Keratinocyte (primary cell): ENCODE measurements around the gene WNT7B. TPM values are rescaled to one million over a fixed set of nuclear protein-coding genes. Genes with fewer than 3 reads are reported as not detected.

Experiments
- DNase-seq: peaks from one replicate; pipeline ENCODE4 v3.0.0-alpha.2; 2011; ENCODE audit warnings: low read depth, missing footprints, low spot score
- FAIRE-seq: peaks from 2 replicates; lab custom pipeline; 2011; peaks lifted over from hg19 to GRCh38; lab: Jason Lieb, UNC
- H2AFZ ChIP-seq: 2 replicates; pipeline ENCODE4 v1.6.0; 2012; ENCODE audit warnings: low read length, control low read depth, inconsistent platforms; ENCODE audit not compliant: control insufficient read depth
- H3K27ac ChIP-seq: 2 replicates; pipeline ENCODE4 v1.5.1; 2011; ENCODE audit warnings: low read length; ENCODE audit not compliant: control insufficient read depth, insufficient read depth
- H3K27me3 ChIP-seq: 3 replicates; pipeline ENCODE4 v1.6.0; 2011; ENCODE audit warnings: low read length; ENCODE audit not compliant: control insufficient read depth, insufficient read depth; ENCODE audit errors: extremely low read depth
- H3K36me3 ChIP-seq, 2 experiments: 2 replicates in 1 of 2; 3 replicates in 1 of 2; pipeline ENCODE4 v1.5.1; 2011; ENCODE audit warnings: low read length in 2 of 2, mild to moderate bottlenecking in 1 of 2; ENCODE audit not compliant: control insufficient read depth in 2 of 2, insufficient read depth in 2 of 2; ENCODE audit errors: extremely low read depth in 1 of 2
- H3K4me1 ChIP-seq: 3 replicates; pipeline ENCODE4 v1.5.1; 2011; ENCODE audit warnings: low read length; ENCODE audit not compliant: control insufficient read depth, insufficient read depth; ENCODE audit errors: extremely low read depth
- H3K4me2 ChIP-seq: 3 replicates; pipeline ENCODE4 v1.6.0; 2011; ENCODE audit warnings: low read depth, low read length; ENCODE audit not compliant: control insufficient read depth, insufficient read depth; ENCODE audit errors: extremely low read depth
- H3K4me3 ChIP-seq, 3 experiments: fragments of 200-600 bp in 1 of 3; sonication (generic) in 1 of 3; 2 replicates in 2 of 3; 3 replicates in 1 of 3; pipeline ENCODE4 v1.5.1; 2011 to 2016; ENCODE audit warnings: low read length in 3 of 3, mild to moderate bottlenecking in 3 of 3, control low read depth in 2 of 3, inconsistent platforms in 1 of 3, low read depth in 1 of 3, mixed read lengths in 1 of 3, mixed run types in 1 of 3, moderate library complexity in 1 of 3; ENCODE audit not compliant: control insufficient read depth in 2 of 3, insufficient read depth in 2 of 3; ENCODE audit errors: extremely low read depth in 1 of 3
- H3K79me2 ChIP-seq: 2 replicates; pipeline ENCODE4 v1.6.0; 2012; ENCODE audit warnings: low read length; ENCODE audit not compliant: control insufficient read depth, insufficient read depth
- H3K9ac ChIP-seq: 3 replicates; pipeline ENCODE4 v1.6.0; 2011; ENCODE audit warnings: low read length; ENCODE audit not compliant: control insufficient read depth, insufficient read depth; ENCODE audit errors: extremely low read depth
- H3K9me1 ChIP-seq: 3 replicates; pipeline ENCODE4 v1.6.0; 2011; ENCODE audit warnings: low read length; ENCODE audit not compliant: control insufficient read depth, insufficient read depth; ENCODE audit errors: extremely low read depth
- H3K9me3 ChIP-seq: 2 replicates; pipeline ENCODE4 v1.5.1; 2012; ENCODE audit warnings: low read depth, low read length; ENCODE audit not compliant: control insufficient read depth
- H4K20me1 ChIP-seq: 3 replicates; pipeline ENCODE4 v1.6.0; 2011; ENCODE audit warnings: low read length; ENCODE audit not compliant: control insufficient read depth, insufficient read depth; ENCODE audit errors: extremely low read depth
- CTCF ChIP-seq, 3 experiments: IDR thresholded peaks in 1 of 3; conservative IDR thresholded peaks in 1 of 3; optimal IDR thresholded peaks in 1 of 3; 2 replicates in 2 of 3; 3 replicates in 1 of 3; pipeline versions ENCODE3 to v1.5.1; 2011; ENCODE audit warnings: low read length in 3 of 3, mild to moderate bottlenecking in 3 of 3, moderate library complexity in 2 of 3, control low read depth in 1 of 3, inconsistent platforms in 1 of 3; ENCODE audit not compliant: insufficient read depth in 2 of 3; ENCODE audit errors: extremely low read depth in 1 of 3
- EZH2 ChIP-seq: IDR thresholded peaks from one replicate; pipeline ENCODE4 v1.6.1; 2012; ENCODE audit warnings: inconsistent platforms, mild to moderate bottlenecking, low read length, moderate library complexity
- dilution Hi-C: fragments of 300-500 bp; cut with MboI; formaldehyde crosslinking; loops from one replicate; pipeline ENCODE4 v1.7.0; 2020; ENCODE audit warnings: low sequenced_read_pairs; ENCODE audit not compliant: extremely low pct_ligation_motif_present
- polyA plus RNA-seq, 5 experiments: library from polyadenylated mRNA; depleted of rRNA in 3 of 5; stranded (reverse) in 3 of 5; stranded (forward) in 1 of 5; unstranded in 1 of 5; fragments of >200 nt; gene quantifications; 1 replicate in 1 of 5; 2 replicates in 3 of 5; 3 replicates in 1 of 5; pipeline versions ENCODE4 v1.2.1 to v1.2.3, GENCODE V29; 2011 to 2012; ENCODE audit warnings: missing spikeins in 2 of 5, low read depth in 1 of 5, low replicate concordance in 1 of 5

Gene WNT7B
- polyA plus RNA-seq, 1 donor (not counting 4 experiments of a cell fraction or from before 2014, with no cell fraction given): 1.7 TPM

- Histone ChIP-seq H4K20me1 (peaks cover 4% of the 10 kb centered on the region), H3K79me2 (no peaks in the 10 kb centered on the region), H3K9me3 (no peaks in the 10 kb centered on the region), H3K9ac (no peak overlapping the region), H3K4me1 (peaks cover 25% of the 10 kb centered on the region), H3K27me3 (peaks cover 73% of the 10 kb centered on the region), H3K4me2 (no peak overlapping the region), H2AFZ (no peak overlapping the region), H3K9me1 (no peaks in the 10 kb centered on the region), H3K27ac (no peak overlapping the region), H3K4me3 (no peak overlapping the region), H3K36me3 (no peaks in the 10 kb centered on the region)
- dilution Hi-C loops: no loop called here
- DNase-seq (no peak), FAIRE-seq (no peak)
- TF ChIP-seq CTCF (optimal IDR thresholded peaks at IDR 0.05 in 1 of 3, IDR thresholded peaks at IDR 0.05 in 1 of 3, conservative IDR thresholded peaks at IDR 0.05 in 1 of 3; ENCODE audit: extremely low read depth in 1 of 3, insufficient read depth in 2 of 3, low read length in 3 of 3) (no peak), EZH2 (no peak)
Observed at GRCh38 chr22:45907378-45907777, 69.6 kb downstream of the WNT7B start.

- no peak overlapping the region for H3K27ac ChIP-seq
- DNase-seq: no peak
- peaks cover 4% of the 10 kb centered on the region for H4K20me1 ChIP-seq
- no peak for FAIRE-seq
- TF ChIP-seq CTCF (optimal IDR thresholded peaks at IDR 0.05 in 1 of 3, IDR thresholded peaks at IDR 0.05 in 1 of 3, conservative IDR thresholded peaks at IDR 0.05 in 1 of 3; ENCODE audit: extremely low read depth in 1 of 3, insufficient read depth in 2 of 3, low read length in 3 of 3) (no peak), EZH2 (no peak)
- no peaks in the 10 kb centered on the region for H3K9me3 ChIP-seq
- dilution Hi-C loops: no loop called here
- H3K4me3 ChIP-seq: no peak overlapping the region
- no peaks in the 10 kb centered on the region for H3K79me2 ChIP-seq
- peaks cover 21% of the 10 kb centered on the region for H3K4me1 ChIP-seq
- H3K9me1 ChIP-seq: no peaks in the 10 kb centered on the region
- H3K27me3 ChIP-seq: peaks cover 76% of the 10 kb centered on the region
- H3K4me2 ChIP-seq: no peak overlapping the region
- no peak overlapping the region for H2AFZ ChIP-seq
- H3K36me3 ChIP-seq: no peaks in the 10 kb centered on the region
- no peak overlapping the region for H3K9ac ChIP-seq
Observed at GRCh38 chr22:45906946-45907345, 70.0 kb downstream of the WNT7B start.
